Measurements from ENCODE around the gene EML6. TPM values are rescaled to one million over a fixed set of nuclear protein-coding genes. Genes with fewer than 3 reads are reported as not detected.

EML6 gene
- total RNA-seq, 4 donors from 2014 or later, result 2.7 to 42.5 (median 11.9) TPM

- H3K4me3 ChIP-seq, result no peak overlapping the region
- no peaks in the 10 kb centered on the region for H3K9me3 ChIP-seq
- no peak for ATAC-seq
- no peaks in the 10 kb centered on the region for H3K27me3 ChIP-seq
- H3K27ac ChIP-seq, result no peak overlapping the region
- H3K36me3 ChIP-seq, result no peaks in the 10 kb centered on the region
- no peak for DNase-seq
- in situ Hi-C loops (cut with MboI; ENCODE audit: low sequenced_read_pairs in 4 of 4) (no loop called here), intact Hi-C loops (cut with DNase I; ENCODE audit: low total_unique reads) (no loop called here)
- TF ChIP-seq POLR2A (IDR thresholded peaks at IDR 0.05) (no peak), CTCF (IDR thresholded peaks at IDR 0.05 in 4 of 5, conservative IDR thresholded peaks at IDR 0.05 in 1 of 5) (no peak)
- peaks cover 0 to 4% of the 10 kb centered on the region in 2 donors for H3K4me1 ChIP-seq
These were observed 49.1 kb downstream of the EML6 start for GRCh38 chr2:54772531-54772930.

- no peak for ATAC-seq
- DNase-seq, result no peak
- Histone ChIP-seq H3K36me3 (no peaks in the 10 kb centered on the region), H3K4me3 (no peak overlapping the region), H3K4me1 (peaks cover 0 to 4% of the 10 kb centered on the region in 2 donors), H3K9me3 (no peaks in the 10 kb centered on the region), H3K27me3 (no peaks in the 10 kb centered on the region), H3K27ac (no peak overlapping the region)
- intact Hi-C loops (cut with DNase I; ENCODE audit: low total_unique reads) (no loop called here), in situ Hi-C loops (cut with MboI; ENCODE audit: low sequenced_read_pairs in 4 of 4) (no loop called here)
- TF ChIP-seq CTCF (IDR thresholded peaks at IDR 0.05 in 4 of 5, conservative IDR thresholded peaks at IDR 0.05 in 1 of 5) (no peak), POLR2A (IDR thresholded peaks at IDR 0.05) (no peak)
These were observed 49.8 kb downstream of the EML6 start for GRCh38 chr2:54773233-54773632.

- Histone ChIP-seq H3K9me3 (no peaks in the 10 kb centered on the region), H3K27ac (no peak overlapping the region), H3K27me3 (no peaks in the 10 kb centered on the region), H3K36me3 (no peaks in the 10 kb centered on the region), H3K4me3 (no peak overlapping the region), H3K4me1 (peaks cover 0 to 4% of the 10 kb centered on the region in 2 donors)
- intact Hi-C loops (cut with DNase I; ENCODE audit: low total_unique reads) (no loop called here), in situ Hi-C loops (cut with MboI; ENCODE audit: low sequenced_read_pairs in 4 of 4) (no loop called here)
- TF ChIP-seq CTCF (IDR thresholded peaks at IDR 0.05 in 4 of 5, conservative IDR thresholded peaks at IDR 0.05 in 1 of 5) (no peak), POLR2A (IDR thresholded peaks at IDR 0.05) (no peak)
- no peak for DNase-seq
- ATAC-seq, result no peak
These were observed 50.4 kb downstream of the EML6 start for GRCh38 chr2:54773838-54774237.

GRCh38 chr2:54775710-54776109 lies 52.2 kb downstream of the EML6 start:
- TF ChIP-seq CTCF (IDR thresholded peaks at IDR 0.05 in 4 of 5, conservative IDR thresholded peaks at IDR 0.05 in 1 of 5) (no peak), POLR2A (IDR thresholded peaks at IDR 0.05) (no peak)
- Histone ChIP-seq H3K36me3 (no peaks in the 10 kb centered on the region), H3K4me3 (no peak overlapping the region), H3K4me1 (no peaks in the 10 kb centered on the region), H3K9me3 (no peaks in the 10 kb centered on the region), H3K27me3 (no peaks in the 10 kb centered on the region), H3K27ac (no peak overlapping the region)
- intact Hi-C loops (cut with DNase I; ENCODE audit: low total_unique reads) (no loop called here), in situ Hi-C loops (cut with MboI; ENCODE audit: low sequenced_read_pairs in 4 of 4) (no loop called here)
- ATAC-seq (no peak), DNase-seq (no peak)

- Histone ChIP-seq H3K4me1 (no peaks in the 10 kb centered on the region), H3K27me3 (no peaks in the 10 kb centered on the region), H3K9me3 (no peaks in the 10 kb centered on the region), H3K36me3 (no peaks in the 10 kb centered on the region), H3K27ac (no peak overlapping the region), H3K4me3 (no peak overlapping the region)
- ATAC-seq, result no peak
- intact Hi-C loops (cut with DNase I; ENCODE audit: low total_unique reads), result no loop called here
- in situ Hi-C loops (cut with MboI; ENCODE audit: low sequenced_read_pairs in 4 of 4), result no loop called here
- TF ChIP-seq POLR2A (IDR thresholded peaks at IDR 0.05) (no peak), CTCF (IDR thresholded peaks at IDR 0.05 in 4 of 5, conservative IDR thresholded peaks at IDR 0.05 in 1 of 5) (no peak)
- no peak for DNase-seq
These were observed 53.0 kb downstream of the EML6 start for GRCh38 chr2:54776494-54776893.

All from gastrocnemius medialis (tissue), 4 donors.